HG02981 (cell line): ENCODE measurements around the gene RIMBP2.
"Not testable (repeated sequence)": the region's sequence is repeated elsewhere in the genome, so short reads cannot be mapped to it uniquely, and the experiment has no call there.

ENCODE experiments used
- ATAC-seq: cut with Tn5 transposase; IDR thresholded peaks from one replicate; pipeline ENCODE4 v1.9.1; 2021; ENCODE audit warnings: mild to moderate bottlenecking, moderate library complexity; ENCODE audit not compliant: unreplicated experiment

Gene RIMBP2

DNA sequence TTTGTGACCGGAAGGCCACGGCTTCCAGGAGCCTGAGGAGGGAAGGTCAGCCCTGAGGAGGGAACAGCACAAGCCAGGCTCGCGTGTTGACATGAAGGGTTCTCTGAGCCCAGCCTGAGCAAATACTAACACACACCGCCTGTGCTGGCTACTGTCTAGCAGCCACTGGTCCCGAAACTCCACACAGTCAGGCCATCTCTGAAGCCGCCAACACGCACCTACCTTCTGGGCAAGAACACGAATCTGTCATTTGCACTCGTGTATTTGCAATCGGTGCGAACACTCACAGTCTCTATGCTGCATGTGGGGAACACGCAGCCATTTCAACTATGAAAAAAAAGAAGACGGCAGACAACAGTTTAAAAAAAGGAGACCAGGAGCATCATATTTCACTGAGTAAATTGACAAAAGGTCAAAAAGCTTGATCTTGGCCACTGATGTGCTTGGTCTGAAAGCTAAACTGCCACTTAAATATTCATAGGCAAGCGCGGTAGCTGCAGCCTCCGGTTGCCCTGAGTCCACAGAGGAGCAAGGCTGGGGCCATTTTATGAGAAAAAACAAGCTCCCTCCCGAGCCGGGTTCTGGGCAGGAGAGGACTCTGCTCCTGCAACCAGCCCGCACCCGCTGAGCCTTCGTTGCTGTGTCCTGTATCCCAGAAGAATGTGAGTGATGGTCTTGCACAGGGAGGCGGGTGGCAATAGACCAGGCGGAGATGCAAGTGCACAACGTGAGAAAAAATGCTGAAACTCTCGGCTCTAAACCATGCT is 57.8 kb downstream of the RIMBP2 start:
- no peak for ATAC-seq

- ATAC-seq = no peak
These were observed 59.7 kb downstream of the RIMBP2 start for GRCh38 chr12:130656411-130656810.

DNA sequence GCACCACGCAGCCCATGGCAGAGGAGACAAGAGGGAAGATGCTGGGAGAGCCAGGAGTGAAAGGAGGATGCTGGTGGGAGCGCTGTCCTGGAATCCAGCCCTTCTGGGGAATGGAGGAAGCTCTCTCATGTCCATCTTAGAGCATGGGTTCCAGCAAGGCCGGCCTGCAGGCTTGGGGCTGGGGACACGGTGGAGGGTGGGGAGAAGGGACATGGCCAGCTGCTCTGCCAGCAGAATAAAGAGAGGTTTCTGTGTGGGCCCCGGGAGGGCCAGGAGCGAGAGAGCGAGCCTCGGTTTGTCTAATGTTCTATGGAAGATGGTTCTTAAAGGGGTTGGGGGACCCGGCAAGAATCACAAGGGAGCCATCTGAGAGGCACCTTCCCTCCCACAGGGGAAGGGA is 60.2 kb downstream of the RIMBP2 start:
- ATAC-seq = no peak

GRCh38 chr12:130655010-130655409 is 61.1 kb downstream of the RIMBP2 start:
- ATAC-seq = no peak

- ATAC-seq = no peak
These were observed 64.7 kb downstream of the RIMBP2 start for GRCh38 chr12:130651188-130651959.

DNA sequence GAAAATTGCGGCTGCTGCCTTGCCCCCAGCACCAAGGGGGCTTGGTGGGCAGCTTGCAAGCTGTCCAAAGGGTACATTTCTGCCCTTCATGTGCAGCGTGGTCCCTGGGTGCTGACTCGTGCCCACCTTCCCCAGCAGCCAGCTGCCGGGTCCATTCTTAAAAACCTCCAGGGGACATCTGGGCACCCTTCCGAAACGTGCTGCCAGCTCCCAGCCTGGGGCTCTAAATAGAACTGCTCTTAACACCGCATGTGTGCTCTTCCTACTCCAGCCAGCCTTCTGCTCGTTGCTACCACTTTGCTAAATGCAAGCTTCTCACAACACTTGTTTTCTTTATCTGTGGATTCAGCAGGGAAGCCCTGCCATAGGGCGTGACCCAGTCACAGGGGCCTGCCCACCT is 66.0 kb downstream of the RIMBP2 start:
- ATAC-seq = no peak

GRCh38 chr12:130649101-130650045 is 66.7 kb downstream of the RIMBP2 start:
- ATAC-seq = no peak

DNA sequence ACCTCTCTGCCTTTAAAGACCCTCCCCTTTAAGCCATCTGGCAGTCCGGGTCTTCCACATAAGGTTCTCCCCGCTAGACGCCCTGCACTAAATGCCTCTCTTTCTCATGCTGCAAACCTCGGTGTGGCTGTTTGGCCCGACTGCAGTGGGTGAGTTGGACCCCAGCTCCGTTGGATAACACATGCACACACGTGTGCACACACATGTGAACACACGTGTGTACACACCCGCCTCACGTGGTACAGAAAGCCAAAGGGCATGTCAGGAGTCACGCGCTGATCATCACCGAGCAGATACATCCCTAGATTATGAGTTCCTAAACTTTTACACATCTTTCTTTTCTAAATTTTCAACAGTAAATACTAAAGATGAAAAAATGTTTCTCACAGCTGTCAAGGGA is 68.3 kb downstream of the RIMBP2 start:
- no peak for ATAC-seq

GRCh38 chr12:130646716-130647370 is 69.3 kb downstream of the RIMBP2 start:
- ATAC-seq = no peak

- ATAC-seq = not testable (repeated sequence)
These were observed 69.9 kb downstream of the RIMBP2 start for GRCh38 chr12:130646191-130646590.

DNA sequence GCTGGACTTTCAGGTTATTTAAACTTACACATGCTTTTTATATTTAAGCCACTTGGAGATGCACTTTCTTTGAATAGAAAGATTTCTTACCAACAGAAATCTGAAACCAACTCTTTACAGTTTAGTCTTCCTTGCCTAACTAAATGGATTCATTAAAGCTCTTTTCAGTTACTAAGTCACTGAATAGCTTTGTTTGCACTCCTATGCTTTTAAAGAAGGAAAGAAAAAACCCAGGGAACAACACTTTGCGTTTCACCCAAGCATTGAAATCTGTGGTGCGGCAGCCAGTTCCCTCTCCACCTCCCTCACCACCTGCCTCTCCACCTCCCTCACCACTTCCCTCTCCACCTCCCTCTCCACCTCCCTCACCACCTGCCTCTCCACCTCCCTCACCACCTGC is 70.3 kb downstream of the RIMBP2 start:
- no peak for ATAC-seq

GRCh38 chr12:130644566-130644965 is 71.5 kb downstream of the RIMBP2 start:
- no peak for ATAC-seq

DNA sequence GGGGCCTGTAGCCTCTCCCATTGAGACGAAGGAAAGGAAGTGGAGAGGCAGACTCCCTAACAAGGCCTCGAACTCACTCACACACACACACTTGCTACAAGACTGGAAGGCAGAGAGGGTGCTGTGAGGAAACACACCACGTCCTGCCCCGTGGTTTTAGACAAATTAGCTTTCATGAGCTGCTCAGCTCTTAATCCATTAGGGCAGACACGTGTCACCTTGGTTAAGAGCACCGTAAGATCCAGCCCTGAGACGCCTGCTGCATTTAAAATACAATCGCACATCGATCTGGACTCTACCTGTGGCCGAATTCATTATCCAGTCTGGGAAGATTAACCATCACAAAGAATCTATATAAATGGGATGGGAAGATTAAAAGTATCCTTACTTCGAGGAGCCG is 72.0 kb downstream of the RIMBP2 start:
- ATAC-seq = no peak

GRCh38 chr12:130642856-130643255 is 73.2 kb downstream of the RIMBP2 start:
- no peak for ATAC-seq

- no peak for ATAC-seq
These were observed 74.4 kb downstream of the RIMBP2 start for GRCh38 chr12:130641533-130642184.

DNA sequence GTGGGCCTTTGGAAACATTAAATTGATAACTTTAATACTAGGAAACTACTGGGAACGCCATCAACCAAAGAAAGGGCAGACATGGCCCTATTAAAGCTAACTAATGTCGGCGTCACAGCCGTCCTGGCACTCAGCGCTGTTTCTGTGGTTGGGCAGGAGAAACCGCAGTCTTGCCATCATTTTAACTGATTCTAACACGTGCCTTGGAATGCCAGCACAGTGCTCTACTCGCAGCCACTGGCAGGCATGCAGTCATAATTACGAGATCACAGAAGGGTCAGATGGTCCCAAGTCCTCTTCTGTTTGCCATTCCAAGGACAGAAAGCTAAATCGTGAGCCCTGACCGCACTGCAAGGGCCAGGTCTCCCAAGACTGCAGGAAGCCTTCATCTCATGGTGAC is 75.2 kb downstream of the RIMBP2 start:
- ATAC-seq = no peak

GRCh38 chr12:130640496-130640895 is 75.6 kb downstream of the RIMBP2 start:
- ATAC-seq = no peak

GRCh38 chr12:130639476-130640424 is 76.3 kb downstream of the RIMBP2 start:
- ATAC-seq = no peak

DNA sequence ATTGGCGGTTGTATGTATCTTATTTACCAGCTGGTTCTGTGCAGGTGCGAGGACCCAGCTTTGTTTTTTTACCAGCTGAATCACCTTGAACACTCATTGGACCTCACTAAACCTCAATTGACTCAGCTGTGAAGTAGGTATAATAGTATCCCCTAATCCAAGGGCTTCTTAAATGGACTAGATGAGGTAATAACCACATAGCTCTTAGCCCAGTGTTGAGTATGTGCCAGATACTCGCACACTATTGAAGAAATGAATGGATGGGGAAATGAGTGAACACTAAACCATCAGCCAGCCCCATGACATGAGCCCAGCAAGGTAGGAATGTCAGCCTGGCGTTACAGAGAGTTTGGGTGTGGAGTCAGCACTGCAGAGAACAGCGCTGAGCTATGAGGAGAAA is 79.7 kb downstream of the RIMBP2 start:
- no peak for ATAC-seq
